ENCODE measurements around the gene ITGAX. TPM values are rescaled to one million over a fixed set of nuclear protein-coding genes. Genes with fewer than 3 reads are reported as not detected.
A peak's percentile ranks its signal among the peaks of the same experiment; 100 is the strongest.
"Not testable (repeated sequence)": the region's sequence is repeated elsewhere in the genome, so short reads cannot be mapped to it uniquely, and the experiment has no call there.

Gene ITGAX
- total RNA-seq (2021) (0.46 TPM in 1 of 2 replicates, not detected in the other), Bru-seq, nascent RNA (not detected), BruChase-seq, experiment 1, labeled RNA remaining after a 2-hour chase (percentile 3 among the genes with signal in this experiment), BruChase-seq, experiment 2, labeled RNA remaining after a 6-hour chase (percentile 10 among the genes with signal in this experiment)
- long read RNA-seq: 0 reads

DNA sequence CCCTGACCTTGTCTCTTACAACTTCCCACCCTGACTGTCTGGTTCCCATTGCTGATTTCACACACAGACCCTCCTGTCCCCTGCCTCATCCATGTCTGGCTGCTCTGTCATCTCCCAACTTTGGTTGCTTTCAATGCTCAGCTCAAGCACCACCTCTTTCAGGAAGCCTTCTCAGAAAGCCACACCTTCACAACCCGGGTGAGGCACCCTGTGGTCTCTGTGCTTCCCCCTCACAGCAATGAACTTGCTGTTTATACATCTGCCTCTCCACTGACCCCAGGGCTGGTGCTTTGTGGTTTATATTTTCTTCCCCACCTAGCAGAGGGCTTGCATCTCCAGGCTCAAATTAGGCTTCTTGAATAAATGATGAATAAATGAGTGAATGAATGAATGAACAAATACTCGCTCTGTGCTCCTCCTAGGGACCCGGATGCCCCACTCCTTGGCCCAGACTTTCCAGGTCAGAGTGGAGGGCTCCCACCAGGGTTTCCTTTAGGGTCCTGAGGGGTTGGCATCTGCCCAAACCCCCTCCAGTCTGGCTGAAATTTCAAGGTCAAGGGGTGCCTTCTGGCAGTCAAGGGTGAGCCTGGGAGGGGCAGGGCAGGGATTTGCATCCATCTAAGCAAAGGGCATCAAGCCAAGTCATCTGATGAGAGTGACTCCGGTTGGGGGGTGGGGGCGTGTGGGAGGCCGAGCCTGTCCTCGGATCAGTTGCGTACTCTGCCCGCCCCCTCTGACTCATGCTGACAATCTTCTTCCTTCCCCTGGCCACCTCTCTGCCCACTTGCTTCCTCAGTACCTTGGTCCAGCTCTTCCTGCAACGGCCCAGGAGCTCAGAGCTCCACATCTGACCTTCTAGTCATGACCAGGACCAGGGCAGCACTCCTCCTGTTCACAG is at the start of gene ITGAX:
Gene ITGAX, plus strand, starts transcription at position 783 of the 898 bp plus-strand sequence. Its CDS starts 79 bp downstream, at position 862.
- H3K4me3 ChIP-seq (ENCODE audit: low read depth, low read length, poor library complexity, severe bottlenecking): no peak within 1 kb of the TSS
- no peak for DNase-seq (ENCODE audit: low spot score)
- TF ChIP-seq EZH2 (IDR thresholded peaks at IDR 0.05; ENCODE audit: borderline replicate concordance, low read depth, low read length, poor library complexity, severe bottlenecking): no peak
- TF ChIP-seq, protein P1, sequence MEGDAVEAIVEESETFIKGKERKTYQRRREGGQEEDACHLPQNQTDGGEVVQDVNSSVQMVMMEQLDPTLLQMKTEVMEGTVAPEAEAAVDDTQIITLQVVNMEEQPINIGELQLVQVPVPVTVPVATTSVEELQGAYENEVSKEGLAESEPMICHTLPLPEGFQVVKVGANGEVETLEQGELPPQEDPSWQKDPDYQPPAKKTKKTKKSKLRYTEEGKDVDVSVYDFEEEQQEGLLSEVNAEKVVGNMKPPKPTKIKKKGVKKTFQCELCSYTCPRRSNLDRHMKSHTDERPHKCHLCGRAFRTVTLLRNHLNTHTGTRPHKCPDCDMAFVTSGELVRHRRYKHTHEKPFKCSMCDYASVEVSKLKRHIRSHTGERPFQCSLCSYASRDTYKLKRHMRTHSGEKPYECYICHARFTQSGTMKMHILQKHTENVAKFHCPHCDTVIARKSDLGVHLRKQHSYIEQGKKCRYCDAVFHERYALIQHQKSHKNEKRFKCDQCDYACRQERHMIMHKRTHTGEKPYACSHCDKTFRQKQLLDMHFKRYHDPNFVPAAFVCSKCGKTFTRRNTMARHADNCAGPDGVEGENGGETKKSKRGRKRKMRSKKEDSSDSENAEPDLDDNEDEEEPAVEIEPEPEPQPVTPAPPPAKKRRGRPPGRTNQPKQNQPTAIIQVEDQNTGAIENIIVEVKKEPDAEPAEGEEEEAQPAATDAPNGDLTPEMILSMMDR (conservative IDR thresholded peaks at IDR 0.05; ENCODE audit: low read depth, low read length): no peak
- H3K4me1 ChIP-seq (ENCODE audit: insufficient read depth, low read length, poor library complexity, severe bottlenecking): no peaks in the 10 kb centered on the region
- no peaks in the 10 kb centered on the region for H3K9me3 ChIP-seq (ENCODE audit: low read depth, low read length, poor library complexity, severe bottlenecking)
- intact Hi-C loops (cut with micrococcal nuclease; ENCODE audit: unreplicated experiment): no loop called here
- H3K36me3 ChIP-seq (ENCODE audit: insufficient read depth, low read length, poor library complexity, severe bottlenecking): no peaks in the 10 kb centered on the region
- ChIA-PET CTCF (no interaction called here), POLR2A (ENCODE audit: low non-redundant PET) (no interaction called here)
- no peaks in the 10 kb centered on the region for H3K27me3 ChIP-seq (replicated peaks; ENCODE audit: insufficient read depth, low read depth, low read length, poor library complexity)
- H3K27ac ChIP-seq (ENCODE audit: low read depth, low read length, poor library complexity, severe bottlenecking): no peak within 1 kb of the TSS
- BruUV-seq (replicated peaks): no TSS peak

DNA sequence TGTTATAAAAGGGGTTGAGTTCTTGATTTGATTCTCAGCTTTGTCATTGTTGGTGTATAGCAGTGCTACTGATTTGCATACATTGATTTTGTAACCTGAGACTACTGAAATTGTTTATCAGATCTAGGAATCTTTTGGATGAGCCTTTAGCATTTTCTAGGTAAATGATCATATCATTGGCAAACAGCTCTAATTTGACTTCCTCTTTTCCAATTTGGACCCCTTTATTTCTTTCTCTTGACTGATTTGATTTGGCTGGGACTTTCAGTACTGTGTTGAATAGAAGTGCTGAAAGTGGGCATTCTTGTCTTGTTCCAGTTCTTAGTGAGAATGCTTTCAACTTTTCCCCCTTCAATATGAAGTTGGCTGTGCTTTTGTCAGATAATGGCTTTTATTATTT is 49.8 kb upstream of the ITGAX start:
- no TSS peak for BruUV-seq (replicated peaks)
- CTCF ChIA-PET: no interaction called here
- DNase-seq (ENCODE audit: low spot score): no peak
- Histone ChIP-seq H3K27ac (ENCODE audit: low read depth, low read length, poor library complexity, severe bottlenecking) (no peak overlapping the region), H3K9me3 (ENCODE audit: low read depth, low read length, poor library complexity, severe bottlenecking) (no peaks in the 10 kb centered on the region), H3K36me3 (ENCODE audit: insufficient read depth, low read length, poor library complexity, severe bottlenecking) (no peaks in the 10 kb centered on the region), H3K4me3 (ENCODE audit: low read depth, low read length, poor library complexity, severe bottlenecking) (no peak overlapping the region), H3K27me3 (replicated peaks; ENCODE audit: insufficient read depth, low read depth, low read length, poor library complexity) (peaks cover 8% of the 10 kb centered on the region), H3K4me1 (ENCODE audit: insufficient read depth, low read length, poor library complexity, severe bottlenecking) (no peaks in the 10 kb centered on the region)
- POLR2A ChIA-PET (ENCODE audit: low non-redundant PET): no interaction called here
- intact Hi-C loops (cut with micrococcal nuclease; ENCODE audit: unreplicated experiment): no loop called here
- no peak for TF ChIP-seq EZH2 (IDR thresholded peaks at IDR 0.05; ENCODE audit: borderline replicate concordance, low read depth, low read length, poor library complexity, severe bottlenecking)
- TF ChIP-seq, protein P1 (conservative IDR thresholded peaks at IDR 0.05; ENCODE audit: low read depth, low read length): no peak

DNA sequence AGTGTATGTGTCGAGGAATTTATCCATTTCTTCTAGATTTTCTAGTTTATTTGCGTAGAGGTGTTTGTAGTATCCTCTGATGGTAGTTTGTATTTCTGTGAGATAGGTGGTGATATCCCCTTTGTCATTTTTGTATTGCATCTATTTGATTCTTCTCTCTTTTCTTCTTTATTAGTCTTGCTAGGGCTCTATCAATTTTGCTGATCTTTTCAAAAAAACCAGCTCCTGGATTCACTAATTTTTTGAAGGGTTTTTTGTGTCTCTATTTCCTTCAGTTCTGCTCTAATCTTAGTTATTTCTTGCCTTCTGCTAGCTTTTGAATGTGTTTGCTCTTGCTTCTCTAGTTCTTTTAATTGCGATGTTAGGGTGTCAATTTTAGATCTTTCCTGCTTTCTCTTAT is 46.6 kb upstream of the ITGAX start:
- BruUV-seq (replicated peaks): not testable (repeated sequence)

More for the DNA sequence above, 46.6 kb upstream of the ITGAX start:
- intact Hi-C loops (cut with micrococcal nuclease; ENCODE audit: unreplicated experiment); H3K4me1 ChIP-seq (ENCODE audit: insufficient read depth, low read length, poor library complexity, severe bottlenecking); CTCF ChIA-PET; H3K36me3 ChIP-seq (ENCODE audit: insufficient read depth, low read length, poor library complexity, severe bottlenecking); POLR2A ChIA-PET (ENCODE audit: low non-redundant PET); DNase-seq (ENCODE audit: low spot score); H3K9me3 ChIP-seq (ENCODE audit: low read depth, low read length, poor library complexity, severe bottlenecking); H3K27me3 ChIP-seq (replicated peaks; ENCODE audit: insufficient read depth, low read depth, low read length, poor library complexity); H3K4me3 ChIP-seq (ENCODE audit: low read depth, low read length, poor library complexity, severe bottlenecking); H3K27ac ChIP-seq (ENCODE audit: low read depth, low read length, poor library complexity, severe bottlenecking): not testable (repeated sequence)

Data from A673 (cell line).